C1 segment of cervical spinal cord (tissue), 14 donors: ENCODE measurements around the gene TRIM2.
"Not testable (repeated sequence)": the region's sequence is repeated elsewhere in the genome, so short reads cannot be mapped to it uniquely, and the experiment has no call there.

Source experiments
- DNase-seq, 14 donors: peaks; one replicate each; lab custom pipeline; 2025; lab: John Stamatoyannopoulos, UW

Gene TRIM2

DNA sequence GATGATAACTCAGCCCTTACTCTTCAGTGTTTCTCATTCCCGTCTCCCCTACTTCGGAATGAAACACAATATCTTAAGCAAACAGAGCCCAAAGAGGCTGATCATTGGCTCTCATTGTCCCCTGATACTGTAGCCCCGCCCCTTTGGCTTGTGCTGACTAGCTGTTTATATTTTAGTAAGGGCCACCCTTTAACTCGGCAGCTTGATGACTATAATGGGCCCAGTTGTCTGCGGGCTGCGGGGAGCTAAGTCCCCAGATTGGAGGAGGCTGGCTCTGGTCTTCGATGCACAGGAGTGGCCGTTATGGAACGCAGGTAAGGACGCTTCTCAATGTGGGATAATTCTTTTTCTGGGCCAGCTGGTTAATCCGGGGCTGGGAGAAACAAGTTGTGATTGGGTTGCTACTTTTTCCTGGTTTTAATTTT lies at the start of gene TRIM2:
Gene TRIM2 (plus strand): TSS at position 197 of the 425 bp plus-strand sequence. CDS start 88 bp downstream, at position 285.
- peak in 11 of 14 donors; percentile 26 to 76 (median 64) for DNase-seq

- DNase-seq = no peak
These were observed 48.6 kb upstream of the TRIM2 start for GRCh38 chr4:153155686-153156085.

DNA sequence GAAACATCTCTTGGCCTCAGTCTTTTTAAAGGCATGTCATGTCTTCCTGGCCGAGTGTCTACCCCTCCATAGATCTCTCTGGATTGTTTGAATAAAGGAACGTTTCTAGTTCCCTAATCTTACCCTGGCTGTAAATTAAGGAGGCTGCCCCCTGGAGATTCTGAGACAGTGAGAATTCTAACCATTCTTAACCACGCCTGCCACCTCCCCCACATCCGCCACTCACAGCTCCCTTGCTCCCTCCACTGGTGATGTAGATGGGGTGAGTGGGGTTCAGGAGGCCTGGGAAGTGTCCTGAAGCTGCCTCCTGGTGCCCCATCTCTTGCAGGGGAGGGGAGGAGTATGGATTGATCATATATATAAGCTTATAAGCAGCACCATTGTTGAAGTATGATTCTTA lies 48.0 kb upstream of the TRIM2 start:
- DNase-seq = peak in 1 of 14 donors; percentile 21

DNA sequence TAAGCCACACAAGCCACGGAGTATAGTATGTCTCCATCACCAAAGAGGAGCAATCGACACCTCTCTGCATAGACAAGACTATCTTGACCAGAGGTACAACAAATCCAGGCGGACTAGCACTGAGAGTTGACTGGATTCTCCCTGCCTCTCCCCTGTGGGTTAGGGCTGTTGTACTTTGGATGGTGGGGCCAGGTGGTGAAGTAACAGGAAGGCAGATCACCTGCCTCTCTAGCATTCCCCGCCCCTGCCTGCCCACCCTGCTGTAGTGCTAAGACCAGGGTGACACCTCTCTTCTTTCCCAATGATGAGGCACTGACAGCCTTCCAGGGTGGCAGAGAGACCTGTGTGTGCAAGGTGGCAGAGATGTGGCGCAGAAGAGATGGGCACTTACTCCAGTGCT lies 47.5 kb upstream of the TRIM2 start:
- no peak for DNase-seq

DNA sequence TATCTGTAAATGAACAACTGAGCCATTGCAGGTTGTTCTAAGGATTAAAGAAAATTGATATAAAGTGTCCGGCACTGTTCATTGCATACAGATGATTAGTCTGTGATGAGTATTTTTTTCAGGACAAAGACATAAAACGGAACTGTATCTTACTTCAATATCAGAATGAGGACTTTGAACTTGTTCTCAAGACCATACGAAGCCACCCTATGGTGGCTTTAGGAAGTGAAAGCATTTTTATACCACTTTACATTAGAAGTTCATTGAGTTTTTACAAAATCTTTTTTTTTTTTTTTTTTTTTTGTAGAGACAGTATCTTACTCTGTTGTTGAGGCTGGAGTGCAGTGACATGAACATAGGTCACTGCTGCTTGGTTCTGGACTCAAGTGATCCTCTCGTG lies 45.2 kb upstream of the TRIM2 start:
- no peak for DNase-seq

DNA sequence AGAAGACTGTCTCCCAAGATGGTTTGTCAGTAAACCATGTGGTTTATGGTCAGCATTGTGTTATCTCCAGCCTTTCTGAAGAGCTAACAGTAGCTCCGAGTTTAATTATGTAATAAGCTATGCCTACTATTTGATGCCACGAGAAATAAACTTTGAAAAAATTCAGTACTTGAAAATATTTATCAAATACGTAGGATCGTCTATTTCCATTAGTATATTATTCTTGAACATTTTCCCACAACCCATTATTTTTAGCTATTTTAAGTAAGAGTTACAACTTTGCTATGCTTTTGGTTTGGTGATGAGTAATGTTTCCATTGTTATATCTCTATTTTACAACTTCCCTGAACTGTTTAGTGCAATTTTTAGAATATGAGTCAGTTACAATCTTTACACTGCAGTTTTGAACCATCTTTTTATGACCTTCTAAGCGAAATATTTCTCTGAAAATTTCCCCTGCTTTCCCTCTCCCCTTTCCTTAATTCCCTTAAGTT lies 44.5 kb upstream of the TRIM2 start:
- no peak for DNase-seq

DNA sequence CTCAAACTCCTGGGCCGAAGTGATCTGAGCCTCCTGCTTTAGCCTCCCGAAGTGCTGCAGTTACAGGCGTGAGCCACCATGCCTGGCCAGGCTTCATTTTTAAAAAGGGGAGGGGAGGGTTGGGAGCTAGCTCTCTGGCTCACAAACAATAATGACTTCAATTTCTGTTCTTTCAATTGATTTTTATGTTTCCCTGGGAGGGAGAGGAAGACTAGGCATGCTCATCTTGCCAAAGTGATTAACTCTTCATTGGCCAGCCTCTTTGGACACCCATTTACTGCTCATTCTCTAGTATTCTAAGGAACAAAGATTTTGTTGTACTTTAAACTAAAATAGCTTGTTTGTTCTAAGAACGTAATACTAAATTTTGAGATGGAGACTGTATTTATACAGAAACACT lies 43.4 kb upstream of the TRIM2 start:
- DNase-seq = no peak

DNA sequence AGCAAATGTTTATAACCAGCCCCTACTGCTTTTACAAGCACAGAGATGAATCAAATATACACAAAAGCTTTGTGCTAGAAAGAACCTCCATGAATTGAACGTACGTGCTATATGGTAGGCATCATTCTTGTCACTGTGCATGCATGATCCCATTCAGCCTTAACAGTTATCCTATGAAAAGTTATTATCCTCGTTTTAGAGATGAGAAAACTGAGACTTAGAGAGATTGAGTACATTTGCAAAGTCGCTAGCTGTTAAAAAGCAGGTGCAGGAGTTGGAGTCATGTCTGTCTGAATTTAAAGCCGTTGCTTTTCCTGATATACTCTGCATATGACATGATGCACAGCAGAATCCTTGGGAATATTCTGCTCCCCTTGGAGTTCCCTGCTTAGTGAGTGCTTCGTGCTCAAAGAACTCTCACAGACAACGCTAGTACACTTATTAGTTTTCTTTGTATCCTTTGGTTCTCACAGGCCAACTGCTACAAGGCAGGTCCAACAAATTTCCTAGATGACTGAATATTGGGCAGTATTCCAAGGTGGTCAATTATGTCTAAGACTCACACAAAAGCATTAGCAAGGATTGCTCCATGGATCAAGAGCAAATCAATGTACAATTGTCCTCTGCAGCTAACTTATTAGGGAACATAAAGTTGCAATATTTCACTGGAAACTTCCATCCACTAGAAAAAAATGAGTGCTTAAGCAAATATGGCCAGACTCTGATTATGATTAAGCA lies 42.8 kb upstream of the TRIM2 start:
- DNase-seq = no peak

DNA sequence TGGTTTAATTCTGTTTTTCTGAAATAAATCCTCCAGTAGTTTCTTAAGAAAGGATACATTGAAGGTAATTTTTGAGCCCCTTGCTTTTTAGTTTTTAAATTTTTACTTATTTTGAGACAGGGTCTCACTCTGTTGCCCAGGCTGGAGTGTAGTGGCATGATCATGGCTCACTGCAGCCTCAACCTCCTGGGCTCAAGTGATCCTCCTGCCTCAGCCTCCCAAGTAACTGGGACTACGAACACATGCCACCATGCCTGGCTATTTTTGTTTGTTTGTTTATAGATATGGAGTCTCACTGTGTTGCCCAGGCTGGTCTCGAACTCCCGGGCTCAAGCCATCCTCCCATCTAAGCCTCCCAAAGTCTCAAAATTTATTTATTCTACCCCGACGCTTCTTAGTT lies 39.0 kb upstream of the TRIM2 start:
- DNase-seq = not testable (repeated sequence)

DNA sequence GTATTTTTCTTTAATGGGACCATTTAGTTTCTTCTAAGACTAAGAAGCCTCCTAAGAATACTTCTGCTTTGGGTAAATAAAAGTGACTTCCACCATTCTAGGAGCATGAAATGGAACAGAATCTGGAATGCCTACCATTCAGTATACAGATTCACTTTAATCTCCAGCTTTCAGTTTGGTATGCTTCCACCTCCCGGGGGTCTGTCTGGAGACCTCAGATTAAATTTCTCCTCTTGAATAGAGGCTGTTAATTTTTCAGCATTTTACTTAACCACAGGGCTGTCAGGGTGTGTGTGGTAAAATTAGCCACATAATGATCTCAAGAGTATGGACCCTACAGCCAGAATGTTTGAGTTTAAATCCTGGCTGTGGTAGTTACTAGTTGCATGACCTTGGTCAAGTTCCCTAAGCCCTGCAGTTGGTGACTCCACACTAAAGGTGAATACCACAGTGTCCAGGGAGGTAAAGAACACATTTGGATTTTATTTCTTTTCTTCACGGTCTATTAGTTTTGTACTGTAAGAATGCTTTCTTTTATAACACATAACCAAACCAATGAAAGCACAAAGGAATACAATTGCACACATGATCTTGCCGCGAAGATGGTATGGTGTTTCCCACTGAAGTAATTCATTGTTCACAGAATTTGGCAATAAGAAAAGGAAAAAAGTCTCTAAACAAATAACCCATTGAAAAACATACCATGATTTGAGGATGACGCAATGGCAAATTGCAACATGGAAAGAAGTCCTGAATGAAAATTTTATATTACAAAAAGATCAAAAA lies 37.3 kb upstream of the TRIM2 start:
- peak in 3 of 14 donors; percentile 24 to 41 (median 24) for DNase-seq

- DNase-seq = peak in 12 of 14 donors; percentile 5 to 65 (median 44)
These were observed 34.5 kb upstream of the TRIM2 start for GRCh38 chr4:153169776-153170175.

DNA sequence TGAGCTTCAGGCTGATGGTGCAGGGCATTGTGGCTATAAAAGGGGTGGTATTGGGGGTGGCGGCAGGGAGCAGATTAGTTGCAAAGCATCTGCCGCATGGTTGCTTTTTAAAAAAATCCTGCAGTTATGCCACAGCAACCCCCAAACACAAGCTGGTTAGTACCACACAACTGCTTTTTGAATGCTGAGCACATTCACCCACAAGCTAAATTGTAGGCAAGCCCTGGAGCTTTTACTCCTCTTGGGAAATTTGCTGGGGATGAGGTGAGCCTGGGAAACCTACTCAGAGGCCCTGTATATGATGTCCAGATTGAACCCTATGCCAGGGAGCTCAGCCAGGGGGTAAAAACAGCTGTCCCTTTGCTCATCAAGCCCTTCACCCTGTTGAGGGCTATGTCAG lies 33.8 kb upstream of the TRIM2 start:
- peak in 9 of 14 donors; percentile 10 to 77 (median 42) for DNase-seq

DNA sequence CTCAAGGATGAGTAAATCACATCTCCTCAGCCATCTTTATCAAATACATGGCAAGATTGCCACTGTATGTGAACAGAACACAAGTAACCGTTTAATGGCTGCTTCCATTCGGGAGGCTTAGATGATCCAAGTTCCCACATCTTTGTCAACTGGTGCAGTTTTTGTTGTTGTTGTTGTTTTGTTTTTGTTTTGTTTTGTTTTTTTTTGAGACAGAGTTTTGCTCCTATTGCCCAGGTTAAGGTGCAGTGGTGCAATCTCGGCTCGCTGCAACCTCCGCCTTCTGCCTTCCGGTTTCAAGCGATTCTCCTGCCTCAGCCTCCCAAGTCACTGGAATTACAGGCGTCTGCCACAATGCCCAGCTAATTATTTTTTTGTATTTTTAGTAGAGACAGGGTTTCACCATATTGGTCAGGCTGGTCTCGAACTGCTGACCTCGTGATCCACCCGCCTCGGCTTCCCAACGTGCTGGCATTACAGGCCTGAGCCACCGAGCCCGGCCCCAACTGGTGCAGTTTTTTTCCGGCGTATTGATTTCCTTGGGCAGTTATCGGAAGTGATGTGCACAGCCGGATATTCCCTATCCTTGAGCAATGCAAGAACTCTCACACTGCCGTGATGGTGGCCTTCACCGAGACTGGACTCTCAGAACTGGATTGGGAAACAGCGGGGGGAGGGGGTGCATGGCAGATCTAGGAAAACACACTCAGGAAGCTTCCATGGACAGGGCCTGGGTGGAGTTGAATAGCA lies 29.2 kb upstream of the TRIM2 start:
- DNase-seq = no peak

DNA sequence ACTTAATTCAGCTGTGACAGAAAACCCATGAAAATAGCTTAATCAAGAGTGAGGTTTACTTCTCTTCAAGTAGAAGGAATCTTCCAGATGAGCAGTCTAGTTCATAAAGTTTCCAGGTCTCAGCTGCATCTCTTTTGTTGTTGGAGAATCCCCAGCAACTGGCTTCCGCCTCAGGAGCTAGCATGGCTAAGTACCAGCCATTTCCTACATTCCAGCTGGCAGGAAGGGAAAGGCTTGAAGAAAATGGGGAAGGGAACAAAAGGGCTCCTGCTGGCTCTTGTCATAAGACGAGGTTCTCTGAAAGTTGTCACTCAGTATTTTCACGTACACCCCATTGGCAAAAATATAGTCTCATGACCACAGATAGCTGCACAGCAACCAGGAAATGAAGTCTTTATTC lies 27.3 kb upstream of the TRIM2 start:
- DNase-seq = no peak

DNA sequence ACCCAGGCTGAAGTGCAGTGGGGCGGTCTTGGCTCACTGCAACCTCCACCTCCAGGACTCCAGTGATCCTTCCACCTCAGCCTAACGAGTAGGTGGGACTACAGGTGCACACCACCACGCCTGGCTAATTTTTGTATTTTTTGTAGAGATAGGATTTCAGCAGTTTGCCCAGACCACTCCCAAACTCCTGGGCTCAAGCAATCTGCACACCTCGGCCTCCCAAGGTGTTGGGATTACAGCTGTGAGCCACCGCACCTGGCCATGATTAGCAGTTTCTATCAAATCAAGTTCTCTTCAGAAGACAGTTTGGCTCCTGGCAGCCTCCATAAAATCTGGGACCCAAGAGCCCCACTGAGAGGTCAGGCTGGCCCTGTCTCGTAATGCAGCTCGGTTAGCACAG lies 26.4 kb upstream of the TRIM2 start:
- no peak for DNase-seq

DNA sequence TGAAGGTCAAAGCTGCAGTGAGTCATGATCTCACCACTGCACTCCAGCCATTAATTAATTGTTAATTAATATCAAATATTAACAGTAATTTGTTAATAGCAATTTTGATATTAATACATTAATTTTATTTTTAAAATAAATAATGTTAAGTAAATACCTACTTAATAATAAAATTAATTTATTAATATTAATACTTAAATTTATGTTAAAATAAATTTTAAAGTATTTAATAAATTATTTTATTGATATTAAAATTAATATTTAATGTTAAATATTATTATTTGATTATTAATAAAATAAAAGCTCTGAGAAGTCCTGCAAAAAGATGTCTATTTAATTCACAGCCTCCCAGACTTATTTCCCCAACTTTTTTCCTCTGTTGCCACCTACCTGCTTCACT lies 25.1 kb upstream of the TRIM2 start:
- DNase-seq = no peak

- peak in 1 of 14 donors; percentile 22 for DNase-seq
These were observed 22.9 kb upstream of the TRIM2 start for GRCh38 chr4:153181293-153181692.

DNA sequence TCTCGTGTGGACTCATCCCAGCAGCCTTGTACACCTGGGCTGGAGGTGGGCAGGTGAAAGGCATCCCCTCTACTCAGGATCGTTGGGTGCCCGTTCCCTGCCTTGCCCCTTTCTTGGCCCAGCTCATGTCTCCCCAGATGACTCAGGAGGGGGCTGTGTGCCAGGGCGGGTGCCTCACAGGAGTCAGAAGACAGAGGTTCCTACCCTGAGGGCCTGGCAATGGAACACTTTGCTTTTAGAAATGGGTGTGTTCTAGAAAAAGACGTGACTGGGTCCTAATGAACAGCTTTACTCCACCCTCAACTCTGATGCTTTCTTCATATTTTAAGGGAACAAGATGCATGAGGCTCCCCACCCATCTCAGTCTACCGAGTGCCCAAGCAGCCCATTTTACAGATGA lies 22.5 kb upstream of the TRIM2 start:
- no peak for DNase-seq

DNA sequence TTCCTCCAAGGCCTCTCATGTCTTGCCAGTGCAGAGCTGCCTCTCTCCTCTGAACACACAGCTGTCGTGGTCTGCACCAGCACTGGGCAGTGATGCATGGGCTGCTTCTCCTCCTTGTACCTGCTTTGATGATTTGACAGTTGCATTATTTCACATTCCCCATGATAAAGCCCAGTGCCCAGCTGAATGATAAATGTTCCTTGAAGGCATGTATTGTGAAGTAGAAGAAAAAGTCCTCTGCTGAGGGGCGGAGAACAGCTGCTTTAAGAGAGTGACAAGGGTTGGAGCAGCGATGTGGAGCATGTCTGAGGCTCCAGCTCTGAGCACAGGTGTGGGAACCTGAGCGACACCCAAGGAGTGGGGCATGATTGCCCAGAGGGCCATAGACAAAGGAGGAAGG lies 21.1 kb upstream of the TRIM2 start:
- no peak for DNase-seq

- no peak for DNase-seq
These were observed 18.9 kb upstream of the TRIM2 start for GRCh38 chr4:153185331-153185852.

DNA sequence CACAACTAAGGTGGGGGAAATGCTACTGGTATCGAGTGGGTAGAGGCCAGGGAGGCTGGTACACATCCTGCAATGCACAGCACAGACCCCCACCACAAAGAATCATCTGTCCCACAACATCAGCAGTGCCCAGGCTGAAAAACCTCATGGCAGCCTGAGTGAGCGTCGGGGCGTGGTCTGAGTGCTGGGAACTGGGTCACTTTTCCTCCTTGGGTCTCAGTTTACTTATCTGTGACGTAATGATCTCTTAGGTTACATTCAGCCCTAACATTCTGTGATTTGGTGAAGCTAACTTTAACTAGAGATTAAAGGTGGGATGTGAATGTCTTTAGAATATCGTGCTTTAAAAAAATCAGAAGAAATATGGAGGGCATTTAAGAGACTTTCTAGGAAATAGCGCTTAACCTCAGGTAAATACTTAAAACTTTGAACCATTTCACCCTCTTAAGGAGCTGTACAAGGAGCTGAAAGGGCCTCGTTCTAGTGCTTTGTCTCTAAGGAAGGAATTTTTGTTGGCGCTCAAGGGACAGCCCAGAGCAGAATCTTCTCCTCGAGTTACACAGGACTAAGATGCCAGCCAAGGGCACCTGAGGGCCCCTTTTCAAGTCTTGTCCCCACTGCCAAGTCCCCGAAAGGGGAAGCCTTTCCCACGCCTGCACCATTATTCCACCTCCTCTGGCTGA lies 18.1 kb upstream of the TRIM2 start:
- no peak for DNase-seq
